C1 segment of cervical spinal cord (tissue), 14 donors: ENCODE measurements around the gene TRRAP.
A peak's percentile ranks its signal among the peaks of the same experiment; 100 is the strongest.

ENCODE experiments used
- DNase-seq, 14 donors: peaks; one replicate each; lab custom pipeline; 2025; lab: John Stamatoyannopoulos, UW

The TRRAP gene

GRCh38 chr7:98946389-98946788 lies 68.1 kb downstream of the TRRAP start:
- no peak for DNase-seq

GRCh38 chr7:98949336-98950044 lies 71.2 kb downstream of the TRRAP start:
- DNase-seq, result peak in 10 of 14 donors; percentile 9 to 66 (median 23)

GRCh38 chr7:98955992-98956391 lies 77.7 kb downstream of the TRRAP start:
- DNase-seq, result no peak

GRCh38 chr7:98956469-98956868 lies 78.1 kb downstream of the TRRAP start:
- DNase-seq, result no peak

- DNase-seq, result no peak
Measured at GRCh38 chr7:98956937-98957336, 78.6 kb downstream of the TRRAP start.

GRCh38 chr7:98957766-98958165 lies 79.4 kb downstream of the TRRAP start:
- no peak for DNase-seq

GRCh38 chr7:98958968-98959367 lies 80.6 kb downstream of the TRRAP start:
- DNase-seq, result no peak

- no peak for DNase-seq
Measured at GRCh38 chr7:98963305-98963704, 85.0 kb downstream of the TRRAP start.

- DNase-seq, result no peak
Measured at GRCh38 chr7:98964596-98964995, 86.3 kb downstream of the TRRAP start.

GRCh38 chr7:98968621-98969020 lies 90.3 kb downstream of the TRRAP start:
- DNase-seq, result no peak

GRCh38 chr7:98969386-98969785 lies 91.1 kb downstream of the TRRAP start:
- no peak for DNase-seq

GRCh38 chr7:98970016-98970615 lies 91.8 kb downstream of the TRRAP start:
- no peak for DNase-seq

GRCh38 chr7:98970805-98971204 lies 92.5 kb downstream of the TRRAP start:
- no peak for DNase-seq

GRCh38 chr7:98974205-98974604 lies 95.9 kb downstream of the TRRAP start:
- no peak for DNase-seq

GRCh38 chr7:98974906-98975816 lies 96.8 kb downstream of the TRRAP start:
- peak in 5 of 14 donors; percentile 3 to 66 (median 6) for DNase-seq

GRCh38 chr7:98976396-98977185 lies 98.3 kb downstream of the TRRAP start:
- DNase-seq, result no peak

- DNase-seq, result no peak
Measured at GRCh38 chr7:98978672-98979071, 100.3 kb downstream of the TRRAP start.

GRCh38 chr7:98981701-98982100 lies 103.4 kb downstream of the TRRAP start:
- peak in 1 of 14 donors; percentile 78 for DNase-seq

- no peak for DNase-seq
Measured at GRCh38 chr7:98982686-98983085, 104.4 kb downstream of the TRRAP start.

GRCh38 chr7:98984126-98984525 lies 105.8 kb downstream of the TRRAP start:
- DNase-seq, result no peak

- no peak for DNase-seq
Measured at GRCh38 chr7:98985406-98985805, 107.1 kb downstream of the TRRAP start.

GRCh38 chr7:98985945-98986344 lies 107.6 kb downstream of the TRRAP start:
- DNase-seq, result no peak
